Thyroid gland (tissue), 4 donors: ENCODE results near the gene BTBD9.

ENCODE experiments used
- CTCF ChIP-seq, 6 experiments: fragments of 200-600 bp in 3 of 6; fragments of 450-650 bp in 3 of 6; sonication (generic) in 3 of 6; IDR thresholded peaks; one replicate each; pipeline ENCODE4 v1.5.1; 2016 to 2019; ENCODE audit warnings: antibody characterized with exemption in 6 of 6, mild to moderate bottlenecking in 2 of 6, inconsistent platforms in 1 of 6, moderate library complexity in 1 of 6
- POLR2A ChIP-seq, 2 donors: fragments of 450-650 bp; IDR thresholded peaks; one replicate each; pipeline ENCODE4 v1.6.1; 2017; ENCODE audit warnings: antibody characterized with exemption in 2 of 2, mild to moderate bottlenecking in 2 of 2, moderate library complexity in 1 of 2

- TF ChIP-seq CTCF (IDR thresholded peaks at IDR 0.05) (no peak), POLR2A (IDR thresholded peaks at IDR 0.05) (no peak)
Observed at GRCh38 chr6:38403548-38403947, 236.2 kb downstream of the BTBD9 start.
